ENCODE results near the gene MARCHF3.

The MARCHF3 gene

DNA sequence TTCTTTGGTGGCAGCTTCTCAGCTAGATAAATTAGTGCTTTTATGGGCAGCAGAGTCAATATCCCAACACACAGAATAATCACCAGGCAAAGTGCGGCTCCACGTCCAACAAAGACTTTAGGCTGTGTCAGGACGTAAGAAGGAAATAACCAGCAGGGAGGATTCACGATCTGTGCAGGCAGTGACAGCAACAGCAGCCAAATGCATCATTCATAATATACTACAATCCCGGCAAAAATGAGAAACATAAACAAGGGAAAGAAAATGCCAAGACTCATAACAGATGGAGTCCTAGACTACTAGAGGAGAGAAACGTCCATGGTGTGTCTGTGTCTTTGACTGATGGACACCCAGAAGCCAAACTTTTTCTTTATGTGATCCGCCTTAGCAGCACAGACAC lies 152.8 kb downstream of the MARCHF3 start:
- no peaks in the 10 kb centered on the region for H3K79me2 ChIP-seq (ENCODE audit: insufficient read depth, low read length)
- H3K9ac ChIP-seq (ENCODE audit: low read depth, low read length, poor library complexity, severe bottlenecking) = no peak overlapping the region
- no peaks in the 10 kb centered on the region for H4K20me1 ChIP-seq (ENCODE audit: insufficient read depth, low read length, poor library complexity, severe bottlenecking)
- H3K9me3 ChIP-seq (ENCODE audit: insufficient read depth, low read depth, low read length) = no peaks in the 10 kb centered on the region
- no peaks in the 10 kb centered on the region for H3K27me3 ChIP-seq (ENCODE audit: insufficient read depth, low read length, poor library complexity, severe bottlenecking)
- H2AFZ ChIP-seq (ENCODE audit: low read length) = no peak overlapping the region
- H3F3A ChIP-seq (ENCODE audit: low read depth) = no peaks in the 10 kb centered on the region
- H3K9me2 ChIP-seq (replicated peaks; ENCODE audit: low read depth, low read length) = no peaks in the 10 kb centered on the region
- H3K4me2 ChIP-seq (ENCODE audit: low read depth, low read length, poor library complexity, severe bottlenecking) = no peak overlapping the region
- H3K4me3 ChIP-seq (ENCODE audit: low read length, poor library complexity, severe bottlenecking) = no peak overlapping the region
- no peaks in the 10 kb centered on the region for H3K36me3 ChIP-seq (ENCODE audit: insufficient read depth, low read length)
- H3K4me1 ChIP-seq (ENCODE audit: insufficient read depth, low read length, poor library complexity, severe bottlenecking) = no peaks in the 10 kb centered on the region
- TF ChIP-seq, protein P1, sequence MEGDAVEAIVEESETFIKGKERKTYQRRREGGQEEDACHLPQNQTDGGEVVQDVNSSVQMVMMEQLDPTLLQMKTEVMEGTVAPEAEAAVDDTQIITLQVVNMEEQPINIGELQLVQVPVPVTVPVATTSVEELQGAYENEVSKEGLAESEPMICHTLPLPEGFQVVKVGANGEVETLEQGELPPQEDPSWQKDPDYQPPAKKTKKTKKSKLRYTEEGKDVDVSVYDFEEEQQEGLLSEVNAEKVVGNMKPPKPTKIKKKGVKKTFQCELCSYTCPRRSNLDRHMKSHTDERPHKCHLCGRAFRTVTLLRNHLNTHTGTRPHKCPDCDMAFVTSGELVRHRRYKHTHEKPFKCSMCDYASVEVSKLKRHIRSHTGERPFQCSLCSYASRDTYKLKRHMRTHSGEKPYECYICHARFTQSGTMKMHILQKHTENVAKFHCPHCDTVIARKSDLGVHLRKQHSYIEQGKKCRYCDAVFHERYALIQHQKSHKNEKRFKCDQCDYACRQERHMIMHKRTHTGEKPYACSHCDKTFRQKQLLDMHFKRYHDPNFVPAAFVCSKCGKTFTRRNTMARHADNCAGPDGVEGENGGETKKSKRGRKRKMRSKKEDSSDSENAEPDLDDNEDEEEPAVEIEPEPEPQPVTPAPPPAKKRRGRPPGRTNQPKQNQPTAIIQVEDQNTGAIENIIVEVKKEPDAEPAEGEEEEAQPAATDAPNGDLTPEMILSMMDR (conservative IDR thresholded peaks at IDR 0.05; ENCODE audit: low read length) = no peak

DNA sequence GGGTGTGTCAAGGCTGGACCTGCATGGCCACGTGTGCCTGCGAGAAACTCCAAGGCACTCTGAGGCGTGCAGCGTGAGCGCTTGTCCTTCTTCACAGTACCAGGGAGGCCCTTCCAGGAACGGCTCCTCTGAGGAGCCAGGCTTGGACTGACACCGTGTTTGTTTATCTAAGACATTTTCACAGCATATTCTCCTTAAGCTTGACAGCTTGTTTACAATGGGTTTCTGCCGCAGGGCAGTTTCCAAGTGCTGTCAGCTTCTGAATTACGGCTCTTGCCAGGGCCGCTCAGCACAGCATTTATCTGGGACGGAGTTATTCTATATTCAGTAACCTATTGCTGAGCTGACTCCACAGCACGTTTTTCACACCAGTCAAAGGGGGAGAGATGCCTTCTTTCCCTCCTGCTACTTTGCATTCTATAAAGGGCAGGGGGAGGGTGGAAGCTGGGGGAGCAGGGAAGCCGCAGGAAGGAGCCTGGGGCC lies 155.0 kb downstream of the MARCHF3 start:
- H3K9me2 ChIP-seq (replicated peaks; ENCODE audit: low read depth, low read length) = no peaks in the 10 kb centered on the region
- H3K4me1 ChIP-seq (ENCODE audit: insufficient read depth, low read length, poor library complexity, severe bottlenecking) = no peaks in the 10 kb centered on the region
- H3K4me3 ChIP-seq (ENCODE audit: low read length, poor library complexity, severe bottlenecking) = no peak overlapping the region
- H4K20me1 ChIP-seq (ENCODE audit: insufficient read depth, low read length, poor library complexity, severe bottlenecking) = no peaks in the 10 kb centered on the region
- no peaks in the 10 kb centered on the region for H3F3A ChIP-seq (ENCODE audit: low read depth)
- no peaks in the 10 kb centered on the region for H3K9me3 ChIP-seq (ENCODE audit: insufficient read depth, low read depth, low read length)
- no peaks in the 10 kb centered on the region for H3K36me3 ChIP-seq (ENCODE audit: insufficient read depth, low read length)
- H2AFZ ChIP-seq (ENCODE audit: low read length) = no peak overlapping the region
- no peak for TF ChIP-seq EZH2phosphoT487 (IDR thresholded peaks at IDR 0.05; ENCODE audit: borderline replicate concordance)
- TF ChIP-seq, protein P1 (conservative IDR thresholded peaks at IDR 0.05; ENCODE audit: low read length) = no peak
- no peak overlapping the region for H3K4me2 ChIP-seq (ENCODE audit: low read depth, low read length, poor library complexity, severe bottlenecking)
- no peak overlapping the region for H3K9ac ChIP-seq (ENCODE audit: low read depth, low read length, poor library complexity, severe bottlenecking)
- no peaks in the 10 kb centered on the region for H3K79me2 ChIP-seq (ENCODE audit: insufficient read depth, low read length)
- no peaks in the 10 kb centered on the region for H3K27me3 ChIP-seq (ENCODE audit: insufficient read depth, low read length, poor library complexity, severe bottlenecking)

DNA sequence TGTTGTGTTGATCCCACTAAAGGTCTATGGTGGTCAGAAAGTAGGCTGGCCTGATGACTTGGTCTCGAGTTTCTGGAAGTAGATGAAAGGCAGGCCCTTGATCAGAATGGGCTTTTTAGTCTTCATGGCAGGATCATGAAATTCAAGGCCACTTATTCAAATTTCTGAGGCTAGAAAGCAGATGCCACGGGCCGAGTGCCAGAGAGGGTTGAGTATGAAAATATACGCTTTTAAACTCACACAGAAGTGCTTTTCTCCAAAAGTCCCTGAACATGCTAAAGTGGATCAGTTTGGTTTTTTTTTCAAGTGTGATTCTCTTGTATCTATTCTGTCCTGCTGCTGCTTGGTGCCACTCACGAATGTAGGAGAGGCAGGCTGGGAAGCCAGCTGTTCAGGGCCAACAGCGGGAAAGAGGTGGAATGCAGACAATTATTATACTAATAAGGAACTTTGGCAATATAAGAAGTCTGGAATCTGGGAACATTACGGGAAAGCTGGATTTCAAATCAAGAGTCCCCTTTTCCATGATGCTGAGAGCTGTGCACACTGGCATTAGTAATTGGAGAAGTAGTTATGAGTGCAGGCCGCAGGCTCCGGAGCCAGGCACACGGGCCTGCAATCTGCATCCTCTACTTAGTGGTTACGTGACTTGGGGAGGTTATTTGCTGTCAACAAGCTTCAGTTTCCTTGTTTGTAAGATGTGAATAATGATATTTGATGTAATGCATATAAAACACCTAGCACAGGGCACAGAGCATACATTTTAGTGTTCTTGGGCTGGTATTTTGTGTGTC lies 157.6 kb downstream of the MARCHF3 start:
- Histone ChIP-seq H3K9me3 (ENCODE audit: insufficient read depth, low read depth, low read length) (no peaks in the 10 kb centered on the region), H3K9ac (ENCODE audit: low read depth, low read length, poor library complexity, severe bottlenecking) (no peak overlapping the region)

More for the DNA sequence above, 157.6 kb downstream of the MARCHF3 start:
- H3K9me2 ChIP-seq (replicated peaks; ENCODE audit: low read depth, low read length) = no peaks in the 10 kb centered on the region
- H3K27me3 ChIP-seq (ENCODE audit: insufficient read depth, low read length, poor library complexity, severe bottlenecking) = no peaks in the 10 kb centered on the region
- no peaks in the 10 kb centered on the region for H3K4me1 ChIP-seq (ENCODE audit: insufficient read depth, low read length, poor library complexity, severe bottlenecking)
- H4K20me1 ChIP-seq (ENCODE audit: insufficient read depth, low read length, poor library complexity, severe bottlenecking) = no peaks in the 10 kb centered on the region
- H2AFZ ChIP-seq (ENCODE audit: low read length) = no peak overlapping the region
- no peak overlapping the region for H3K4me2 ChIP-seq (ENCODE audit: low read depth, low read length, poor library complexity, severe bottlenecking)
- H3F3A ChIP-seq (ENCODE audit: low read depth) = no peaks in the 10 kb centered on the region
- no peak for TF ChIP-seq EZH2phosphoT487 (IDR thresholded peaks at IDR 0.05; ENCODE audit: borderline replicate concordance)
- TF ChIP-seq, protein P1 (conservative IDR thresholded peaks at IDR 0.05; ENCODE audit: low read length) = no peak
- H3K4me3 ChIP-seq (ENCODE audit: low read length, poor library complexity, severe bottlenecking) = no peak overlapping the region
- no peaks in the 10 kb centered on the region for H3K36me3 ChIP-seq (ENCODE audit: insufficient read depth, low read length)
- H3K79me2 ChIP-seq (ENCODE audit: insufficient read depth, low read length) = no peaks in the 10 kb centered on the region

All from Loucy (cell line).